KOPT-K1 (cell line): Measurements from ENCODE around the gene DIRAS1.
"Not testable (repeated sequence)": the region's sequence is repeated elsewhere in the genome, so short reads cannot be mapped to it uniquely, and the experiment has no call there.

Experiments
- H3K27ac ChIP-seq: fragments of 200-600 bp; sonication (generic); 2 replicates; pipeline ENCODE4 v1.5.1; 2016; ENCODE audit warnings: antibody characterized with exemption, mild to moderate bottlenecking, low read depth, low read length; ENCODE audit not compliant: poor library complexity, severe bottlenecking
- H3K36me3 ChIP-seq: fragments of 200-600 bp; sonication (generic); 2 replicates; pipeline ENCODE4 v1.5.1; 2017; ENCODE audit warnings: antibody characterized with exemption, mild to moderate bottlenecking, low read length, moderate library complexity; ENCODE audit not compliant: insufficient read depth
- H3K9me3 ChIP-seq: fragments of 200-600 bp; sonication (generic); 2 replicates; pipeline ENCODE4 v1.5.1; 2017; ENCODE audit warnings: antibody characterized with exemption, low read length, mild to moderate bottlenecking; ENCODE audit not compliant: insufficient read depth, poor library complexity, severe bottlenecking

The DIRAS1 gene

GRCh38 chr19:2723747-2724146, 2.6 kb upstream of the DIRAS1 start:
- Histone ChIP-seq H3K27ac (no peak overlapping the region), H3K9me3 (no peaks in the 10 kb centered on the region), H3K36me3 (no peaks in the 10 kb centered on the region)

DNA sequence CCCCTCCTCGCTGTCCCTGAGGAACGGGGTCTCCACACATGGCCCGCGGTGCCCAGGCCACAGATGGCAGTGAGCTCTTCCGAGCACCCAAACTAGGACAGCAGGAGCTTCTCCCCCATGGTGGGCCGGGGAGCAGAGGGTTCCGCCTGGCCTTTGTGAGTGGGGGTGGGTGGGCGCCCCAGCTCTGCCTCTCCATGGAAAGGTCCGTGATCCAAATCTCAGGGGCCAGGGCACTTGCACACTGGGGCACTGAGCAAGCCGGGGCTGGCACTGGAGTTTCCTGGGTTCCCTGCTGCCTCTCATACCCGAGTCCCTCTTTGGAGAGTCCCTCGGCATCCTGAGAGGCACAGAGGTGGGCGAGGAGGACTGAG, 2.2 kb upstream of the DIRAS1 start:
- H3K36me3 ChIP-seq, result no peaks in the 10 kb centered on the region
- H3K27ac ChIP-seq, result no peak overlapping the region
- no peaks in the 10 kb centered on the region for H3K9me3 ChIP-seq

DNA sequence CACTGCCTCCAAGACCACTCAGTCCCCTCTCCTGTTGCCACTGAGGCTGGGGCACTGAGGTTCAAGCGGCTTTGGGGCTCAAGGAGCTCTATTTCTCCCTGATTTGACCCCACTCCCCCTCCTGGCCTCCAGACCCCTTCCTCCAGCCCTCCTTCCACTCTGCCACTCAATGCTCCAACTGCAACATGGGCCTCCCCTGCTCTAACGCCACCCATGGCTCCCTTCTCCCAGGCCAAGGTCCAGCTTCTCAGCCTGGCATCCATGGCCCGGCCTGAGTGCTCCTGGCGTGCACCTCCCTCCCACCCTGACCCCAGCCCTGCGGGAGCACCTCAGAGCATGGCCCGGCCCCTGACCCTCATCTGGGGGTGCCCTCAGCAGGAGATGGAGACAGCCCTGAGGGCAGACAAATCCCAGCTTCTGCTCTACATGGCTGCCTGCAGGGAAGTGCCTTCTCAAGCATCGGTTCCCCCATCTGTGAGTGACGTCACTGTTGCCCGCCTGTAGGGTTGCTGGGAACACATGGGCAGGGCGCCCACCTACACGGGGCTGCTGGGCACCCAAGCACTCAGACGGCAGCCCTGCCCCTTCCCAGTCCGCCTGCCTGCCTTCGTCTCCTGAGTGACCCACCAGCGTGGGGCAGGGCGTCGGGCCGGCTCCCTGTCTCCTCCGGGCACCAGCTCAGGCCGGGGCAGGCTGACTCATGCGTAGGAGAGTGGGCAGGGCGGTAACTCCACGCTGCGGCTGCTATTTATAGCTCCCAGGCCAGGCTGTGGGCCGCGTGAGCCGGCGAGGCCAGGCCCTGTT, 1.6 kb upstream of the DIRAS1 start:
- no peaks in the 10 kb centered on the region for H3K9me3 ChIP-seq
- H3K27ac ChIP-seq, result no peak overlapping the region
- H3K36me3 ChIP-seq, result no peaks in the 10 kb centered on the region

- H3K27ac ChIP-seq, result no peak overlapping the region
- no peaks in the 10 kb centered on the region for H3K36me3 ChIP-seq
- no peaks in the 10 kb centered on the region for H3K9me3 ChIP-seq
Measured at GRCh38 chr19:2721570-2722540, 683 bp upstream of the DIRAS1 start.

DNA sequence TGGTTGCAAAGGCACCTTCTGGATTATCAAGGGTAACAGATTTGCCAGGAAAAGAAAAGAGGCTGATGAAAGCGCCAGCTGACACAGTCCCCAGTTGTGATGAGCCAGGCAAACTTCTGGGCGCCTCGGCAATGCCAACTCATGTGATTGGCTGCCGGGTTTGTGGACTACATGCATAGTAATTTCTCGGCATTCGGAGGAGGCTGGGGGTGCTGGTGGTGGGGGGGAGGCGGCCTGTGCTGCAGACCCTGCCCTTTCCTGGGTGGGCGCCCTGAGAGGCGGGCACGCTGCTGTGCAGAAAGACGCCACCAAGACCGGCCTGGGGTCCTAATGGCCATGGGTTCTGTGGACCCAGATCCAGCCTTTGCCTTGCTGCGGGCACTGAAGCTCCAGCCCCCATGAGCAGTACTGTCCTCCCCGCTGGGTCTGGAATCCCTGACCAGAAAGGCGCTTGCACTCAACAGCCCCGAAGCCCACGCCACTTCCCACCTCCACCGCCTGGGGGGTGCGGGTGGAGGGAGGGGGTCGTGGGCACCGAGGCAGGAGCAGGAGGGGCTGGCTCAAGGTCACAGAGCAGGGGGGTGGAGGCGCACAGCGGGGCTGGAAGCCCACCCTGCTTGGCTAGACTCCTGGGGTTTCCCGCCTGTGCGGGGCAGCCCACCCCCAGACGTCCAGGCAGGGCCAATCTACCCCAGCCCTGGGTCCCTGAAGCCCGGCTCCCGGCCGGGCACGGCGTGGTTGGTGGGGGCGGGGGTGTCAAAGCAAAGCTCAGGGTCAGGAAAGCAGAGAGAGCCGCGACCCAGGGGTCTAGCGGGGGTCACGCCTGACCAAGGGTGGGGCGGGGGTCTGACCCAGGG, 1.0 kb downstream of the DIRAS1 start:
- H3K9me3 ChIP-seq, result peaks cover 7% of the 10 kb centered on the region
- no peaks in the 10 kb centered on the region for H3K36me3 ChIP-seq
- no peak overlapping the region for H3K27ac ChIP-seq

- no peaks in the 10 kb centered on the region for H3K36me3 ChIP-seq
- no peak overlapping the region for H3K27ac ChIP-seq
- peaks cover 13% of the 10 kb centered on the region for H3K9me3 ChIP-seq
Measured at GRCh38 chr19:2719232-2719735, 1.9 kb downstream of the DIRAS1 start.

DNA sequence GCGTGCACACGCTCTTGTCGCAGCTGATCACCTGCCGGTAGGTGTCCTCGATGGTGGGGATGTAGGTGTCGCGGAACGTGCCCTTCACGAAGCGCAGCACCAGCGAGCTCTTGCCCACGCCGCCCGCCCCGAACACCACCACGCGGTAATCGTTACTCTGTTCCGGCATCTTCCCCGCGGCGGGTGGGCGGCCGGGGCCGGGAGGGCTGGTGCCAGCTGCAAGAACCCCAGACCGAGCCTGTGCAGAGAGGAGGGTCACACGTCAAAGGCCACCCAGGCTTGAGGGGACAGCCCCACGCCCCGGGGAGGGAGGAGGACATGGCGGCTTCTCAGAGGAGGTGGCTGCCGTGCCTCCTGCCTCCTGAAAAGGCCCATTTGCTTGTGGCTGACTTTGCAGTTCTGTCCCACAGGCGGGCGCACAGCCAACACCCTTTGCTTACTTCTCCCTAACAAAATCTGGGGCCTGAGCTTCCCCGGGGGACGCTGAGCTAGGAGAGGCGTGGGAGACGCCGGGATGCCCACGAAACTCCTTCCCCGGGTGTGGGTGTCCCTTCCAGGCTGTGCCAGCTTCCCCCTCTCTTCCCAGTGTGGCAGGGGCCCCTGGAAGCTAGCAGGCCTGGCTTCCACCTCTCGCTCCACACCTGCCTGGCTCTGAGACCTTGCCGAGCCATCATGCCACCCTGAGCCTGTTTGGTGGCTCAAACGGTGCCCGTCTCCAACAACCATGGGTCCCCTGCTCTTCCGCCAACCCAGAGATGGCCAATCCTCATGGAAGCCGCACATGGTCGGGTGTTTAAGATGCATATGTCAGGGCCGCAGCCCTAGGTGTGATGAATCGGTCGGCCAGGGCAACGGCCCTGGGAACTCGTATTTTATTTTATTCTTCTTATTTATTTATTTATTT, 3.3 kb downstream of the DIRAS1 start:
- Histone ChIP-seq H3K9me3 (peaks cover 13% of the 10 kb centered on the region), H3K36me3 (no peaks in the 10 kb centered on the region), H3K27ac (no peak overlapping the region)

- Histone ChIP-seq H3K27ac (no peak overlapping the region), H3K9me3 (peaks cover 13% of the 10 kb centered on the region)
Measured at GRCh38 chr19:2716722-2717637, 4.2 kb downstream of the DIRAS1 start.

DNA sequence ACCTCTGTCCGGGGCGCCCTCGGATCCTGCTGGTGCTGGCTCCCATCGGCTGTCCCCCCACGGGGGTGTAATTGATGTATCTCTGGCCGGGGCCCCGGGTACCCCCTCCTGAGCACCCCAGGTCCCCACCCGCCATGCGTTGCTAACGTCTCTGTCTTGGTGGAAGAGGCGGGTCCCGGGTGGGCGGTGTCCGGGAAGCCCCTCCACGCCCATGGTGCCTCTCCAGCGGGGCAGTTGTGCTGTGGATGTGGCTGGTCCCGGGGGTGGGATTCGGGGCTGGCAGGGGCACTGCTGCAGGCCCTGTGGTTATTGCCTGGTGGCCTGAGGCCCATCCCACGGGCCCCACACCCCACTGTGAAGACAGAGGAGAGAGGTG, 4.9 kb downstream of the DIRAS1 start:
- Histone ChIP-seq H3K36me3 (no peaks in the 10 kb centered on the region), H3K9me3 (peaks cover 13% of the 10 kb centered on the region), H3K27ac (no peak overlapping the region)

More at GRCh38 chr19:2716722-2717637, 4.2 kb downstream of the DIRAS1 start:
- H3K36me3 ChIP-seq, result no peaks in the 10 kb centered on the region

GRCh38 chr19:2715470-2716274, 5.5 kb downstream of the DIRAS1 start:
- Histone ChIP-seq H3K9me3 (peaks cover 13% of the 10 kb centered on the region), H3K36me3 (no peaks in the 10 kb centered on the region), H3K27ac (no peak overlapping the region)

GRCh38 chr19:2714531-2715269, 6.5 kb downstream of the DIRAS1 start:
- H3K36me3 ChIP-seq, result no peaks in the 10 kb centered on the region
- H3K9me3 ChIP-seq, result peaks cover 13% of the 10 kb centered on the region
- H3K27ac ChIP-seq, result no peak overlapping the region

GRCh38 chr19:2714102-2714501, 7.1 kb downstream of the DIRAS1 start:
- not testable (repeated sequence) for H3K27ac ChIP-seq, H3K36me3 ChIP-seq
- H3K9me3 ChIP-seq, result peaks cover 13% of the 10 kb centered on the region
